ENCODE measurements around the gene STRIP2.
"Not testable (repeated sequence)": the region's sequence is repeated elsewhere in the genome, so short reads cannot be mapped to it uniquely, and the experiment has no call there.

The STRIP2 gene

DNA sequence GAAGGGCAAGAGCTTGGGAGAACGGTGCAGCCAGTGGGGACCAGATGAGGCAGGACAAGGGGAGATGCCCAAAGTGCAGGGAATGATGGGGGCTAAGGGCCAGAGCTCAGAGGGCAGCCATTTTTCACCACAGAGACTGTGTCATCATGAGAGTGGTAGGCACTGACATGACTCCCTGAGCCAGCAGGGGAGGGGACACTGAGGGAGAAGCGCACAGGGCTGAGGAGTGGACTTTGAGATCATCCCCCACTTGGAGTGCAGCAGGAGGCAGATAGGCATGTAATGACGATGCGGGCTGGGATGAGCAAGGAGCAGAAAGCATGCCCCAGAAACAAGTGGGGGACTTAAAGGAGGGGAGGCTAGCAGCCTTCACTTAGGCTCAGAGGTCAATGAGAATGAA is 62.9 kb downstream of the STRIP2 start:
- no peak for DNase-seq

- DNase-seq, result no peak
These were observed 63.8 kb downstream of the STRIP2 start for GRCh38 chr7:129498021-129498420.

DNA sequence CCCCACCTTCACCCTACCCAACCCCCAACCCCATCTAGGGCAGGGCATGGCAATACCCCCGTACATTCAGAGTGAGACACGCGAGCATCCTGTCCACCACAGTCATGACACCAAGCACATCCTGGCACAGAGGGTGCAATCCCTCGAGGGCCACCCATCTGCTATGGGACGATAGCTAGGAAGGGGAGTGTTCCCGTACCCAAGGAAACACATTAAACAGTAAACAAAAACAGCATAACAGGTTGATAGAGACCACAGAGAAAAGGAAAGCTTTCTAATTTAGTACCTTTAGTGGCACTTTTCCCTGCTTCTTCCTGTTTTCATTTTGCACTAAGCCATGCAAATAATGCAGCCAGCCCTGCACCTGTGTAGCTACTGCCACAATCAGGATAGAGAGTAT is 65.8 kb downstream of the STRIP2 start:
- no peak for DNase-seq

DNA sequence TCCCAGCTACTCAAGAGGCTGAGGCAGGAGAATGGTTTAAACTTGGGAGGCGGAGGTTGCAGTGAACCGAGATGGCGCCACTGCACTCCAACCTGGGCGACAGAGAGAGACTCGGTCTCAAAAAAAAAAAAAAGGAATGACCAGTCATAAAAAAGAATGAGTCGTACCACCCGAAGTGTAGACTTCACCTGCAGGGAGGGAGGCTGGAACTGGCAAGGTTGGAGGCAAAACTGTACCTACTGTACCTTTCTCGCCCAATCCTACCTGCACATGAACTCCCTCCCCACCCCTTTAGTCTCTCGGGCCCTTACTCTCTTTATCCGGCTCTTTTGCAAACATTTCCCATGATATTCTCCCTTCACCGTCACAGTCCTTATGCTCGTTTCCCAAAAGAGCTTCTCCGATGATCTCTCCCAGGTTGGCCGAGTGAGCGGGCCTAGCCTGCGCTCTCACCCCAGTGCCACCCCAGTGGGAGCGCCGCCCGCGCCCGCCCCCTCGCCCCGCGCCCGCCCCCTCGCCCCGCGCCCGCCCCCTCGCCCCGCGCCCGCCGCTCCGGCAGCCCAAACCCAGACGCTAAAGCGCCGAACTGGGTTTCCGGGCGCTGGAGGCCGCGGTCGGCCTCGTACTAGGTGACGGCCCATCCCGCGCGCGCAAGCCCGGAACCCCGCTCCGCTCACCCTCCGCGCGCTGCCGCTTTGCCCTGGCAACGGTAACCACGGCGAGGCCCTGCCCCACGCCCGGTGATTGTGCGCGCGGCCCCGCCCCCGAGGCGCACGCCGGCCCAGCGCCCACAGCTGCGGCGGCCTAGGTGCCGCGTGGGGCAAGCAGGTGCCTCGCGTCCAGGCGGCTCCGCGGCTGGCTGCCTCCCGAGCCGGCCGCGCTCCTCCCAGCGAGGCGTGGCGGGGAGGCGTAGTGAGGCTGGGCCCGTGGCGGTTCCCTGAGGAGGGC is 67.8 kb downstream of the STRIP2 start, which contains the start of gene SMKR1:
Gene SMKR1, plus strand, starts transcription at position 772 of the 948 bp plus-strand sequence. CDS start 294 bp downstream, outside the sequence.
- peak; percentile 11 to 39 for DNase-seq

DNA sequence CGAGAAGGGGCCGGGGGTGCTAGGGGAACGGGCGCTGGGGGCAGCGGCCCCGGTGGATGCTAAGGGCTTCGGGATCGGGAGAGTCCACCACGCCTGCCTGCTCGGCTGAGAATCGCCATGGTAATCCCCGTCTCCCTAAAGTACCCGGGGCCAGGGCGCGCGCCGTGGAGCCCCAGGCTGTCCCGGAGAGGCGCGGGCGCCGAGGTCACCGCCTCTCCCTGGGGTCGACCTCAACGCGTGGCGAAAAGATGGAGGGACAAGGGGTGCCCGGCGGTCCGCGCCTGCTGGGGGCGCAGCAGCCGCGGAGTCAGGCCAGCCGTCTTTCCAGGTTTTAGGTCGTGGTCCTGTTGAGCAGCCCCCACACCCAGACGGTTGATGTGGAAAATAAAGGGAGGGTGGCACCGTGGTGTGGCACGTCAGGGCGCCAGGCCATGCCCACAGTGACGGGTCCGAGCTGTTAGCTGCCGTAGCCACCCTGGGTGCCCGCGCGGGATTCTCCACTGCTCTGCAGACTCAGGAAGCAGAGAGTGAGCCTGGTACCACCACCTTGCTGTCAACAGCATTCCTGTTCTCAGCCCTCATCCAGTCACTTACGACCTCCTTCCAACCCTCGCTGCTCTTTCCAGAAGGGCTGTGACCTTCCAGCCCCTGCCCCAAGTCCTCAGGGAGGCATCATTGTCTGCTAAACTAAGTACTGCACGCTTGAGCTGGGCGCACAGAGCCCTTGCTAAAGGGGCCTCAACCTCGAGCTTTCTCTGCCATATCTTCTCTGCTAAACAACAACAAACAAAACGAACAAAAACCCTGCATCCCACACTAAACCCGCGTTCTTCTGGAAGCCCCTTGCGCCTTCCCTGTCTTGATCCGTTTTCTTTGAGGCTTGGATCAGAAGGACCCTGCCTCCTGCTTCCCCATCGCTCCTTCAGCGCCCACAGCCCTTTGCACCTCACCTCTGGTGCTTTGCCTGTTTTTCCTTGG is 68.8 kb downstream of the STRIP2 start:
- no peak for DNase-seq

GRCh38 chr7:129503725-129504124 is 69.5 kb downstream of the STRIP2 start:
- DNase-seq, result no peak

DNA sequence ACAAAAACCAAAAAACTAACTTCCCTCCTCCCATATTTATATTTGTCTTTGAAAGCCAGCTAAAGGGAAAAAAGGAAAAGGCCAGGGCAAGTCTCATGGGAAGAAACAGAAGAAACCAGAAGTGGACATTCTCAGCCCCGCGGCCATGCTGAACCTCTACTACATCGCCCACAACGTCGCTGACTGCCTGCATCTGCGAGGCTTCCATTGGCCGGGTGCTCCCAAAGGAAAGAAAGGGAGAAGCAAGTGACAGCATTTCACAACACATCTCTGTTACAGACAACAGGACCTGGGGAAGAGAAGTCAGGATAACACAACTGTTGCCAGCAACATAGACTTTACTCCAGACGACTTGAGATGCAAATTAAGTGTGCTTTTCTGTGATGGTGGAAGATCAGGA is 78.0 kb downstream of the STRIP2 start:
- DNase-seq, result no peak

- no peak for DNase-seq
These were observed 79.3 kb downstream of the STRIP2 start for GRCh38 chr7:129513546-129513945.

- DNase-seq, result no peak
These were observed 80.5 kb downstream of the STRIP2 start for GRCh38 chr7:129514683-129515082.

DNA sequence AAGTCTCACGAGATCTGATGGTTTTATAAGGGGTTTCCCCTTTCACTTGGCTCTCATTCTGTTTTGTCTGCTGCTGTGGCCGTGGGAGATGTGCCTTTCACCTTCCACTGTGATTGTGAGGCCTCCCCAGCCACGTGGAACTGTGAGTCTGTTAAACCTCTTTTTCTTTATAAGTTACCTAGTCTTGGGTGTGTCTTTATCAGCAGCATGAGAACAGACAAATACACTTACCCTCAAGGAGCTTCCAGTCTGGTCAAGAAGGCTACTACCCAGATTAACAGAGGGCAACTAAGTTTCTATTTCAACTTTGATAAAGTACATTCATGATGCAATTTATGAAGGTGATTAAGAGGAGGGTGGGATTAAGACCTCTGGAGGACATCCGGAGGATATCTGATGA is 81.1 kb downstream of the STRIP2 start:
- DNase-seq, result no peak

DNA sequence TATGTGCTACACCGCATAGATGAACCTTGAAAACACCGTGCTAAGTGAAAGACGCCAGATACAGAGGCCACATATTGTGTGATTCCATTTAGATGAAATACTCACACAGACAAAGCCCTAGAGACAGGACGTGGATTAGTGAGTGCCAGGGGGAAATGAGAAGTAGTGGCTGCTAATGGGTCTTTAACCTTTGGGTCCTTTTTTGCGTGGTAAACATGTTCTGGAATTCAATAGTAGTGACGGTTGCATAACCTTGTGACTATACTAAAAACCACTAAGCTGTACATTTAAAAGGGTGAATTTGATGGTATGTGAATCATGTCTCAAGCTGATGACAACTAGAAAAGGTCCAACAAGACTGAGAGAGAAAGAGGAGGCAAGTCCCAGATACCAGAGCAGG is 83.7 kb downstream of the STRIP2 start:
- DNase-seq, result no peak

DNA sequence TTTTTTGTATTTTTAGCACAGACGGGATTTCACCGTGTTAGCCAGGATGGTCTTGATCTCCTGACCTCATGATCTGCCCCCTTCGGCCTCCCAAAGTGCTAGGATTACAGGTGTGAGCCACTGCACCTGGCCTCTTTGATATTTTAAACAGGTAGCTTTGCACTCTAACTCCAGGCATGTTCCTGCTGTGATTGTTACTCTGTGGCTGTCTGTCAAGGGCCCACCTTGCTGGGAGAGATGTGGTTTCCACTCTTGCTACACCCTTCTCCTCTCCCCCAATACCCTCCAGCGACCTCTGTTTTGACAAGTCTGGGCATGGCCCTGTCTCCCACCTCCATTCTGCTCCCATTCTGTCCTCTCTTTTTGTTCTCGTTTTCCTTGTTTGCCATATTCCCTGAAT is 85.2 kb downstream of the STRIP2 start:
- no peak for DNase-seq

DNA sequence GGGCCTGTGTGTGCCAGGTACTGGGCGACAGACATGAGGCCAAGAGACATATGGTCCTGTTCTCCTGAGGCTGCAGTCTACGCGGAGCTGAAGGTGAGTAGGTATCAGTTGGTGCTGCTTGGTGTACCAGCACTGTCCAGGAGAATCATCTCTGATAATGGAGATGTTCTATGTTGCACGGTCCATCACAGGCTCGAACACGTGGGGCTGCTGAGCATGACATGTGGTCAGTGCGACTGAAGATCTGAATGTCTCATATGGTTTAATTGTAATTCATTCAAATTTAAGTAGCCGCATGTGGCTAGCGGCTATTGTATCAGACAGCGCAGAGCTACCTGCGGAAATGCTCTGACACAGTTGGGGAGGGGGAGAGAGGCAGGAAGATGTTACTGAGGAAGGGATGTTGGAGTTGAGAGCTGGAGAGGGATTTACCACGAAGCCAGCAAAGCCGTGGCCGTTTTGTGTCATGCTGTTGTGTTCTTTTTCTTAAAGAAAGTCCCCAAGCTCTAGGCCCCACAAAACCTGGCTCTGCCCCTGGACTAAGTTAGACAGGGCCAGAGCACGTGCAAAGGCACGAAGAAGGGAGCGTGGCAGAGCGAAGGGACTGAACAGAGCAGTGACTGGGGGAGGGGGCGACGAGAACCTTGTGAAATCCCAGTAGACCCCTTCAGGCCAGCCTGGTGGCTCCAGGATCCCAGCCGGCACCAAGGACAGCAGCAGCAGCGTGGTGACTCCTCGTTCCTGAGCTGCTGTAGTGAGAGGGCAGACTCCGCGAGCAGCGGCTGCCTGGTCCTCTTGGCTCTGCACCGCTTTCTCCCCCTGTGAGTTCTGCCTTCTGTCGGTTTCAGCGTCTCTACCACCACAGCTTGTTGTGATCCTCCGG is 88.1 kb downstream of the STRIP2 start:
- DNase-seq, result no peak

DNA sequence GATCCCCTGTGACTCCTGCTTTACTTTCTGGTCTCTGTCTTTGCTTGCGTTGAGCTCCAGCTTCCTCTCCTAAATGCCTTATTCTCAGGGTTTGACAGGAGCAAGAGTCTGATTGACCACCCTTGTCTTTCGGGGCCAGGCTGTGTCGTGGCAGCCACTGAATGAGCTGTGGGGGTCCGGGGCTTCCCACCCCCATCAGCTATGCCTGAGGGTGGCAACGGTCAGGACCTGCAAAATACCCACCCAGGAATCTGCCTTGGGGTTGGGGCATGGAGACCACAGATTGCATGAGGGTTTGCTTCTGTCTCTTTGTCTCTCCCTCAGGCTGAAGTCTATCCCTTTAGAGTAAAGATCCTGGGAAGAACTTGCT is 88.7 kb downstream of the STRIP2 start:
- no peak for DNase-seq

DNA sequence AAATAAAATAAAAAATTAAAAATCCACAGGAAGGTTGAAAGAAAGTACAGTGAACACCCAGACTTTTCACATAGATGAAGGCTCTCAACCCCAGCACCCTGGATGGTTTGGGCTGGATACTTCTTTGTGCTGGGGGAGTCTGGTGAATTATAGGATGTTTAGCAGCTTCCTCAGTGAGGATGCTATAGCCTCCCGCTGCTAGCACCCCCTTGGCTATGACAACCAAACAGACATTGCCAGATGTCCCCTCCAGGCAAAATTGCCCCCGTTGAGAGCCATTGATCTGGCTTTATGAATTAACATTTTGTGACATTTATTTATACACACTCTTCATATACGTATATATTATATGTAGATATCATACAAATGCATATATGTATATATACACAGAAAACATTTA is 89.7 kb downstream of the STRIP2 start:
- DNase-seq, result no peak

DNA sequence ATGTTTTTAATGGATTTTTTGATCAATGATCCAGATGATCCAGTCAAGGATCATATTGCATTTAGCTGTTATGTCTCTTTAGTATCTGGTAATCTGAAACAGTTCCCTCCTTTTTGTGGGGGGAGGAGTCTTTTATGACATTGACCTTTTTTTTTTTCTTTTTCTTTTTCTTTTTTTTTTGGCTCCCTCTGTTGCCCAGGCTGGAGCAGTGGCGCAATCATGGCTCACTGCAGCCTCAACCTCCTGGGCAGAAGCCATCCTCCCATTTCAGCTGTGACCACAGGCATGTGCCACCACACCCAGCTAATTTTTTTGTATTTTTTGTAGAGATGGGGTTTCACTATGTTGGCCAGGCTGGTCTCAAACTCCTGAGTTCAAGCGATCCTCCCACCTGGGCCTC is 90.2 kb downstream of the STRIP2 start:
- not testable (repeated sequence) for DNase-seq

DNA sequence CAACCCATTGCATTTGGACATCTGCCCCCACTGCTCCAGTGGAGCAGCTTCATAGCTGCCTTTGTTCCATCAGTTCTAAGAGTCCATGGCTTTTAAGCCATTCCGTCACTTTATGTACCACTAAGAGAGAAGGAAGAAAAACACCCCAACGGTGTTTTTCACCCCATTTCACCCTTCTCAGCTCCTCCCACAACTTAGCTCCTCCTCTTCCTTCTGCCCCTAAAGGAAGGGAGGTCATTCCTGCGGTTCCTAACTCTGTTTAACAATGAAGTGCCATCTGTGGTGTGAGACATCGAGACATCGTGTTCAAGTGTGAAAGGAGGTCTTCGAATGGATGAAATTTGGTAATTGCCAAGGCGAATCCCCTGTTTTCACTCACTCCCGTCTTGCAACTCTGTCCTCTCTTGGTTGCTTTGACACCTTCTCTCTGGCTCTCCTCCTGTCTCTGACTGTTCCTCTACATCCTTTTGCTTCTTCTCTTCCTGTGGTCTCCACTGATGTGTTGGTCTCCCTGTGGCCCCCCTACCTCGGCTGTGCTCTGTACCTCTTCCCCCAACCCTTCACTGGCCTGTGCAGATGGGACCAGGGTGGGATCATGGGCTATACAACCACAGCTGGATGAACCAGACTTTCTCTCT is 91.1 kb downstream of the STRIP2 start:
- no peak for DNase-seq

DNA sequence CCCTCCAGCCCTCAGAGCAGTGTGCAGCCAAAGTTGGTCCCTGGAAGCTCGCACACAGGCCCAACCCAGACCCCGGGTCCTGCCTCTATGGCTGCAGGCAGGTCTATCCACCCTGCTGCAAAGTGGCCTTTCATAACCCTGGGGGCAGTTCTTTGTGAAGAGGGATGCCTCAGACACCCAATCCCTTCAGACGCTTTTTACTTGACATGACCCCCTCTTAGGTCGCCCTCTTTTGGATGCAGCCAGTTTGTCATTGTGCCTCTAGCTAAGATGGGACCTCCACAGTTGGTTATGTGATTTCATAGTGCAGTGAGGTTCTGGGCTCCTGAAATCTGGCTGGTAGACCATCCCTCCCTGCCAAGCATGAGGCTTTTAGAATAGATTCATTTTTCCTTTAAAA is 95.4 kb downstream of the STRIP2 start:
- no peak for DNase-seq

DNA sequence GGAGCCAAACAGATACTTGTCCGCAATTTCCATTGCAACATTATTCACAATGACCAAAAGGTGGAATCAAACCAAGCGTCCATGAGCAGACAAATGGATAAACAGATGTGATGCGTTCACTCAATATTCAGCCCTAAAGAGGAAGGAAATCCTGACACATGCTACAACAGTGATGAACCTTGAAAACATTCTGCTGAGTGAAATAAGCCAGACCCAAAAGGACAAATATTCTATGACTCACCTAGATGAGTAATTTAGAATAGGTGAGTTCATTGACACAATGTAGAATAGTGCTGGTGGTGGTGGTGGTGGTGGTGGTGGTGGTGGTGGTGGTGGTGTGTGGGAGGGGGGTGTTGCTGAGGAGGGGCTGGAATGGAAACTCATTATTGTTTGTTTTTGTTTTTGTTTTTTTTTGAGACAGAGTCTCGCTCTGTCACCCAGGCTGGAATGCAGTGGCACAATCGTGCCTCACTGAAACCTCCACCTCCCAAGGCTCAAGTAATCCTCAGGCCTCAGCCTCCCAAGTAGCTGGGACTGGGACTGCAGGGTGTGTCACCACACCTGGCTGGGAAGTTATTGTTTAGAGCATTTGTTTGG is 96.7 kb downstream of the STRIP2 start:
- DNase-seq, result no peak

DNA sequence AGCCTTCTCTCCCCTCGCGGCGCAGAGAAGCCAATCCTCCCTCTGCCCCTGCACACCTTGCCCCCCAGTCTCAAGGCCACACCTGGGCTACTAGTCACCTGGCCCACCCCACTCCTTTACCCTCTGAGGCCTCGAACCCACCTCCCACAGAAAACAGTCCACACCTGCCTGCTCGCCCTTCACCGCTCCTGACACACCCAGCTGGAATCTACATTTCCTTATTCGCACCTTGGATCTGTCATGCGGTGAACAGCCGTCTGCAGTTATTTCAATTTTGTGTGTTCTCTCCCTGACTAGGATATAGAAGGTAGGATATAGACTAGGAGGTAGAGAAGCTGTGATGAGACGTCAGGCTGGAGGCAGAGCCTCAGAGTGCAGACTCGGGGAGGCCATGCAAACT is 97.5 kb downstream of the STRIP2 start:
- DNase-seq, result no peak

DNA sequence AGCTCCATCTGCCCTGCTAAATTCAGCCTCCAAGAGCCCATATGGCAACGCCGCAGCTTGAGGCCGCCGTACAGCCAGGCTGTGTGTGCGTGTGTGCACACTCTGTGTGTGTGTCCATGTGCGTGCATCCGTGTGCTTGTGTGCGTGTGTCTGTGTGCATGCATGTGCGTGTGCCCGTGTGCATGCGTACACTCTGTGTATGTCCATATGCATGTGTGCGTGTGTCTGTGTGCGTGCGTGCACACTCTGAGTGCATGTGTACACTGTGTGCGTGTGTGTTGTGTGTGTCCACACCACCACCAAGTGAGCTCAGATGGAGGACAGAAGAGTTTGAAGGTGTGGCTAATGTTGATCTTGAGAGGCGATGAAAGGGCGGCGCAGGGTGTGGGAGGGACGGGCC is 98.1 kb downstream of the STRIP2 start:
- no peak for DNase-seq

All from hippocampal formation (tissue), 2 donors.